IPS-18c (cell line): Measurements from ENCODE around the gene CDKL2.
"Not testable (repeated sequence)": the region's sequence is repeated elsewhere in the genome, so short reads cannot be mapped to it uniquely, and the experiment has no call there.

Source experiments
- H3K4me3 ChIP-seq: 2 replicates; pipeline ENCODE4 v1.7.0; 2013; ENCODE audit warnings: low read depth, mild to moderate bottlenecking, low read length, moderate library complexity; ENCODE audit not compliant: insufficient read depth
- H3K9me3 ChIP-seq: one replicate; pipeline ENCODE4 v1.6.1; 2013; ENCODE audit warnings: mild to moderate bottlenecking, low read length, moderate library complexity; ENCODE audit not compliant: control insufficient read depth, insufficient read depth

The CDKL2 gene

DNA sequence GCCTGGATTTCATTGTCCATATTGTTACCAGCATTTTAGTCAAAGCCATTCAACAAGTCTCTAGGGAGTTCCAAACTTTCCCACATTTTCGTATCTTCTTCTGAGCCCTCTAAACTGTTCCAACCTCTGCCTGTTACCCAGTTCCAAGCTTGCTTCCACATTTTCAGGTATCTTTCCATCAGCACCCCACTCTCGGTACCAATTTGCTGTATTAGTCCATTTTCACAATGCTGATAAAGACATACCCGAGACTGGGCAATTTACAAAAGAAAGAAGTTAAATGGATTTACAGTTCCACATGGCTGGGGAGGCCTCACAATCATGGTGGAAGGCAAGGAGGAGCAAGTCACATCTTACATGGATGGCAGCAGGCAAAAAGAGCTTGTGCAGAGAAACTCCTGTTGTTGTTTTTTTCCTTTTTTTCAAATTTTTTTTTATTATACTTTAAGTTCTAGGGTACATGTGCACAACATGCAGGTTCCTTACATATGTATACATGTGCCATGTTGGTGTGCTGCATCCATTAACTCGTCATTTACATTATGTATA lies 96.9 kb downstream of the CDKL2 start:
- H3K4me3 ChIP-seq, H3K9me3 ChIP-seq: not testable (repeated sequence)

DNA sequence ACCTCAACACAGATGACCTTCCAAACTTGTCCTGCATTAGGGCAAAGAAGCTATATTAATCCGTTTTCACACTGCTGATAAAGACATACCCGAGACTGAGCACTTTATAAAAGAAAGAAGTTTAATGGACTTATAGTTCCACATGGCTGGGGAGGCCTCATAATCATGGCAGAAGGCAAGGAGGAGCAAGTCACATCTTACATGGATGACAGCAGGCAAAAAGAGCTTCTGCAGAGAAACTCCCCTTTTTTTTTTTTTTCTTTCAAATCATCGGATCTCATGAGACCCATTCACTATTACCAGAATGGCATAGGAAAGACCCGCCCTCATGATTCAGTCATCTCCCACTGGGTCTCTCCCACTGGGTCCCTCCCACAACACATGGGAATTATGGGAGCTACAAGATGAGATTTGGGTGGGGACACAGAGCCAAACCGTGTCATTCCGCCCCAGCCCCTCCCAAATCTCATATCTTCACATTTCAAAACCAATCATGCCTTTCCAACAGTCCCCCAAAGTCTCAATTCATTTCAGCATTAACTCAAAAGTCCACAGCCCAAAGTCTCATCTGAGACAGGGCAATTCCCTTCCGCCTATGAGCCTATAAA lies 98.7 kb downstream of the CDKL2 start:
- not testable (repeated sequence) for H3K4me3 ChIP-seq, H3K9me3 ChIP-seq

DNA sequence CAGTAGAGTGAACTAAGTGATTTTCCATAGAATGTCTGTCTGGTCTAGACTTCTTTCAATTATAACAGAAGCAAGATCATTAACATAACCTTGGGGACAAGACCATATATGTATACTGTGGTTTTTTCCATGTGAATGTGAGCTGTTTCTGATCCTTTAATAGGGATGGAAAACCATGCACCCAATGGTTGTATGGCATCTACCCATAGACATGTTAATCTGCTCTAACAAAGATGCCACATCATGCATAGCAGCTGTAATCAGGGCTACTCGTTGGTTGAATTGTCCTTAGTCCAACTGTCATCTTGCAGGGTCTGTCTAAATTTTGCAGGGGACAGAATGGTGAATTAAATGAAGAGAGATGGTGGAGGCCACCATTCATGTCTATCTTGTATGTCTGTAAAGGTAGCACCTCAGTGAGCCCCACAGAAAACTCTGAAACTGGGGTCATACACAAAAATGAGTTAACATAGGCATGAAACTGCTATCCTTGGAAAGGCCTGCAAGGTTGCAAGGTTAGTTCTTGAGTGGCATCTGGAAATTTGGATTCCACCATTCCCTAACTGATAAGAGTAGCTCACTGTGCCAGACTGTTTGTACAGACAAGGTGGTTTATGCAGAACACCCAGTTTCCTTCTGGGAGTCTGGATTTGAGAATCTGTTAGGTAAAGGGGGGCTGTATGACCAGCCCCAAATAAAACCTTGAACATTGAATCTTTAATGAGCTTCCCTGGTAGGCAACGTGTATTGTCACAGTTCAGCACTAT lies 99.6 kb downstream of the CDKL2 start:
- Histone ChIP-seq H3K4me3 (no peak overlapping the region), H3K9me3 (peaks cover 5% of the 10 kb centered on the region)
